Measurements from ENCODE around the gene MTERF4.

The MTERF4 gene

DNA sequence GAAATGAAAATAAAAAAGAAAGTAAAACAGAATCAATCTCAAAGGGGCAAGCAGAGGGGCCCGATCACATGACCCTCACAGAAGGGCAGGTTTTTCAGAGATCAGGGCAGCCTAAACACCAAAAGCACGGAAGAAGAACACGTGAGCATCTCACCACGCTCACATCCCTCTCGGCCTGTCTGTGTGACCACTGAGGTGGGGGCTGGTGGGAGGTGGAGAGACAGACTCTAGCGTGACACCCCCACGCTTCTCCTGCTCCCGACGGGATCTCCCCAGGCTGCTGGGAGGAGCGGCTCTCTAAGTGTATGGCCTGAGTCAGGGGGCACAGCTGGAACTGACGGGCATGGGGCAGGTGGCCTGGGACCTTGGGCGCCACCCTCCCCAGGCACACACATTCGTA, 23.5 kb upstream of the MTERF4 start:
- H3F3A ChIP-seq (ENCODE audit: low read depth), result no peaks in the 10 kb centered on the region
- H3K9ac ChIP-seq (ENCODE audit: low read depth, low read length, poor library complexity, severe bottlenecking), result no peak overlapping the region
- H3K4me3 ChIP-seq (ENCODE audit: low read length, poor library complexity, severe bottlenecking), result no peak overlapping the region
- no peaks in the 10 kb centered on the region for H3K79me2 ChIP-seq (ENCODE audit: insufficient read depth, low read length)
- TF ChIP-seq, protein P1, sequence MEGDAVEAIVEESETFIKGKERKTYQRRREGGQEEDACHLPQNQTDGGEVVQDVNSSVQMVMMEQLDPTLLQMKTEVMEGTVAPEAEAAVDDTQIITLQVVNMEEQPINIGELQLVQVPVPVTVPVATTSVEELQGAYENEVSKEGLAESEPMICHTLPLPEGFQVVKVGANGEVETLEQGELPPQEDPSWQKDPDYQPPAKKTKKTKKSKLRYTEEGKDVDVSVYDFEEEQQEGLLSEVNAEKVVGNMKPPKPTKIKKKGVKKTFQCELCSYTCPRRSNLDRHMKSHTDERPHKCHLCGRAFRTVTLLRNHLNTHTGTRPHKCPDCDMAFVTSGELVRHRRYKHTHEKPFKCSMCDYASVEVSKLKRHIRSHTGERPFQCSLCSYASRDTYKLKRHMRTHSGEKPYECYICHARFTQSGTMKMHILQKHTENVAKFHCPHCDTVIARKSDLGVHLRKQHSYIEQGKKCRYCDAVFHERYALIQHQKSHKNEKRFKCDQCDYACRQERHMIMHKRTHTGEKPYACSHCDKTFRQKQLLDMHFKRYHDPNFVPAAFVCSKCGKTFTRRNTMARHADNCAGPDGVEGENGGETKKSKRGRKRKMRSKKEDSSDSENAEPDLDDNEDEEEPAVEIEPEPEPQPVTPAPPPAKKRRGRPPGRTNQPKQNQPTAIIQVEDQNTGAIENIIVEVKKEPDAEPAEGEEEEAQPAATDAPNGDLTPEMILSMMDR (conservative IDR thresholded peaks at IDR 0.05; ENCODE audit: low read length), result no peak
- TF ChIP-seq EZH2phosphoT487 (IDR thresholded peaks at IDR 0.05; ENCODE audit: borderline replicate concordance), result no peak
- no peaks in the 10 kb centered on the region for H3K4me1 ChIP-seq (ENCODE audit: insufficient read depth, low read length, poor library complexity, severe bottlenecking)
- no peak overlapping the region for H3K4me2 ChIP-seq (ENCODE audit: low read depth, low read length, poor library complexity, severe bottlenecking)
- H4K20me1 ChIP-seq (ENCODE audit: insufficient read depth, low read length, poor library complexity, severe bottlenecking), result no peaks in the 10 kb centered on the region
- H3K9me2 ChIP-seq (replicated peaks; ENCODE audit: low read depth, low read length), result no peaks in the 10 kb centered on the region
- H3K36me3 ChIP-seq (ENCODE audit: insufficient read depth, low read length), result peaks cover 20% of the 10 kb centered on the region; the same call in 1 of the 2 replicates
- no peaks in the 10 kb centered on the region for H3K9me3 ChIP-seq (ENCODE audit: insufficient read depth, low read depth, low read length)
- no peaks in the 10 kb centered on the region for H3K27me3 ChIP-seq (ENCODE audit: insufficient read depth, low read length, poor library complexity, severe bottlenecking)
- no peak overlapping the region for H2AFZ ChIP-seq (ENCODE audit: low read length)

DNA sequence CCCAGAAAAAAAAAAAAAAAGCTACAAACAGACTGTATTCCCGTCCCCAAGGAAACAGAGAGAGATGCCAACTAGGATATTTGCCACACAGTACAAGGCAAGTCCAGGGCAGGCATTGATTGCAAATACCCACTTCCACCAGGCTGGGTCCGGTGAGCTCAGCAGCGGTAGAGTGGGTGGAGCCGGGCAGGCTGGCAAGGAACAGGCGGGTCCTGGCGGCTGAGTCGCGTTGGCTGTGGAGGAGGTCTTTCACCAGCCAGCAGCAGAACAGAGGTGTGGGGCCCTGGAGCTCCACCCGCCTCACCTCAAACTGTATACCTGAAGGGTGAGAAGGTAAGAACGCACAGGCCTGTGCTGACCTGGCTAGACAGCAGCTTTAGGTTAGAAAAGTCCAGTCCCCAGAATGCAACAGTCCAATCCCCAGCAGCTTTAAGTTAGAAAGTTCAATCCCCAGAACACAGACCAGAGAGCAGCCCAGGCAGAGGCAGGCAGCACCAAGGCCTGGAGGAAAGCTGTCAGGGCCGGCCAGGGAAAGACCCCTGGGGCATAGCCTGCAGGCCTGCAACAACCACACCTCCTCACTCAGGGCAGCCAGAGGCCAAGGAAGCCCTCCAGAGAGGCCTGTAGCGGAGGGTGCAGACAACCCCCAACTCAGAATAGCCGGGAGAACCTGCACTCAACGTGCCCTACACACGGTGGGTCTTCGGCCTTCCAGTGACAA, 21.9 kb upstream of the MTERF4 start:
- Histone ChIP-seq H3K79me2 (ENCODE audit: insufficient read depth, low read length) (no peaks in the 10 kb centered on the region), H2AFZ (ENCODE audit: low read length) (no peak overlapping the region), H3K9me2 (replicated peaks; ENCODE audit: low read depth, low read length) (no peaks in the 10 kb centered on the region), H3K36me3 (ENCODE audit: insufficient read depth, low read length) (peaks cover 22% of the 10 kb centered on the region; the same call in 1 of the 2 replicates), H3K9ac (ENCODE audit: low read depth, low read length, poor library complexity, severe bottlenecking) (no peak overlapping the region), H4K20me1 (ENCODE audit: insufficient read depth, low read length, poor library complexity, severe bottlenecking) (no peaks in the 10 kb centered on the region), H3K4me3 (ENCODE audit: low read length, poor library complexity, severe bottlenecking) (no peak overlapping the region), H3K4me2 (ENCODE audit: low read depth, low read length, poor library complexity, severe bottlenecking) (no peak overlapping the region), H3K4me1 (ENCODE audit: insufficient read depth, low read length, poor library complexity, severe bottlenecking) (no peaks in the 10 kb centered on the region), H3K9me3 (ENCODE audit: insufficient read depth, low read depth, low read length) (no peaks in the 10 kb centered on the region), H3F3A (ENCODE audit: low read depth) (no peaks in the 10 kb centered on the region), H3K27me3 (ENCODE audit: insufficient read depth, low read length, poor library complexity, severe bottlenecking) (no peaks in the 10 kb centered on the region)
- TF ChIP-seq, protein P1 (conservative IDR thresholded peaks at IDR 0.05; ENCODE audit: low read length), result no peak
- no peak for TF ChIP-seq EZH2phosphoT487 (IDR thresholded peaks at IDR 0.05; ENCODE audit: borderline replicate concordance)

DNA sequence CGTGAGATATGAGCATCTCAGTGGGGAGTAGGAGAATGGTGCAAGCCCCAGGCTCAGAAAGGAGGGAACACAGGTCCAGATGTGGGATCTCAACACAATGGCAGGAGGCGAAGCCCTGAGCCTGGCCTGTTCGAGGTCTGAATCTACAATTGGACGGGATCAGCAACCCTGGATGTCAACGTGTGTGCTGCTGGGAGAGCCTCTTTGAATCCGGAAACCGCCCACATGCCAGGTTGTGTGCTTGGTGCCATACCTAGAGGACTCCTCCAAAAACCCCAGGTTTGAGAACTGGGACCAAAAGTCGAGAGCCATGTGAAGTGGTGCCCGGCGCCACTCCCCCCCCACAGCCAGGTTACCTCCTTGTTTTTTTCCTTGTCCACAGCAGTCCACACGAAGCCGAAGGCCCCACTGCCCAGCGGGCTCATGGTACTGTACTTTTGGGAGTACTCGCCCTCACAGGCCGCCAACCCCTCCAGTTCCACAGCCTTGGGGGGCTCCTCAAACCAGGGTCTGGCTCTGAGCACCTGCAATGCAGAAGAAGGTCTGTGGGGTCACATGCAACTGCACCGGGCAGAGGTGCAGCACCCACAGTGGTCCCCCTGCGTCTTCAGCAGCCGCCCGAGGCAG, 20.4 kb upstream of the MTERF4 start:
- no peaks in the 10 kb centered on the region for H4K20me1 ChIP-seq (ENCODE audit: insufficient read depth, low read length, poor library complexity, severe bottlenecking)
- H3K4me1 ChIP-seq (ENCODE audit: insufficient read depth, low read length, poor library complexity, severe bottlenecking), result no peaks in the 10 kb centered on the region
- H3K79me2 ChIP-seq (ENCODE audit: insufficient read depth, low read length), result no peaks in the 10 kb centered on the region
- peaks cover 22% of the 10 kb centered on the region; the same call in 1 of the 2 replicates for H3K36me3 ChIP-seq (ENCODE audit: insufficient read depth, low read length)
- H2AFZ ChIP-seq (ENCODE audit: low read length), result no peak overlapping the region
- H3K9me2 ChIP-seq (replicated peaks; ENCODE audit: low read depth, low read length), result no peaks in the 10 kb centered on the region
- no peak overlapping the region for H3K4me3 ChIP-seq (ENCODE audit: low read length, poor library complexity, severe bottlenecking)
- TF ChIP-seq, protein P1 (conservative IDR thresholded peaks at IDR 0.05; ENCODE audit: low read length), result no peak
- no peak for TF ChIP-seq EZH2phosphoT487 (IDR thresholded peaks at IDR 0.05; ENCODE audit: borderline replicate concordance)
- H3F3A ChIP-seq (ENCODE audit: low read depth), result no peaks in the 10 kb centered on the region
- H3K9me3 ChIP-seq (ENCODE audit: insufficient read depth, low read depth, low read length), result no peaks in the 10 kb centered on the region
- no peak overlapping the region for H3K9ac ChIP-seq (ENCODE audit: low read depth, low read length, poor library complexity, severe bottlenecking)
- no peaks in the 10 kb centered on the region for H3K27me3 ChIP-seq (ENCODE audit: insufficient read depth, low read length, poor library complexity, severe bottlenecking)
- H3K4me2 ChIP-seq (ENCODE audit: low read depth, low read length, poor library complexity, severe bottlenecking), result no peak overlapping the region
